GM13977 (cell line): Measurements from ENCODE around the gene SELENOH.
"Not testable (repeated sequence)": the region's sequence is repeated elsewhere in the genome, so short reads cannot be mapped to it uniquely, and the experiment has no call there.

Source experiments
- DNase-seq: peaks from one replicate; pipeline ENCODE4 v3.0.0; 2012; ENCODE audit warnings: low spot score
- CTCF ChIP-seq: IDR thresholded peaks from 2 replicates; pipeline ENCODE4 v1.5.1; 2012; ENCODE audit warnings: mild to moderate bottlenecking, control low read depth; ENCODE audit not compliant: insufficient read depth; ENCODE audit errors: extremely low read depth, missing control alignments
- in situ Hi-C: fragments of 300-500 bp; cut with MboI; formaldehyde crosslinking; loops from one replicate; pipeline ENCODE4 v1.12.0; 2022; ENCODE audit warnings: low sequenced_read_pairs, low pct_unique_long_range_greater_than_20kb, mixed read lengths, inconsistent platforms; ENCODE audit not compliant: unreplicated experiment

SELENOH gene, protein sequence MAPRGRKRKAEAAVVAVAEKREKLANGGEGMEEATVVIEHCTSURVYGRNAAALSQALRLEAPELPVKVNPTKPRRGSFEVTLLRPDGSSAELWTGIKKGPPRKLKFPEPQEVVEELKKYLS

GRCh38 chr11:57741132-57742086, at the start of gene SELENOH:
TSS of gene SELENOH (plus strand) at chr11:57741491. CDS start at chr11:57741596, 105 bp downstream.
- peak; percentile 89 for DNase-seq
- no peak for TF ChIP-seq CTCF
- in situ Hi-C loops = loop anchor here (10.0 kb wide), 1 partner anchor 53 kb away; no protein-coding TSS in a partner anchor

DNA sequence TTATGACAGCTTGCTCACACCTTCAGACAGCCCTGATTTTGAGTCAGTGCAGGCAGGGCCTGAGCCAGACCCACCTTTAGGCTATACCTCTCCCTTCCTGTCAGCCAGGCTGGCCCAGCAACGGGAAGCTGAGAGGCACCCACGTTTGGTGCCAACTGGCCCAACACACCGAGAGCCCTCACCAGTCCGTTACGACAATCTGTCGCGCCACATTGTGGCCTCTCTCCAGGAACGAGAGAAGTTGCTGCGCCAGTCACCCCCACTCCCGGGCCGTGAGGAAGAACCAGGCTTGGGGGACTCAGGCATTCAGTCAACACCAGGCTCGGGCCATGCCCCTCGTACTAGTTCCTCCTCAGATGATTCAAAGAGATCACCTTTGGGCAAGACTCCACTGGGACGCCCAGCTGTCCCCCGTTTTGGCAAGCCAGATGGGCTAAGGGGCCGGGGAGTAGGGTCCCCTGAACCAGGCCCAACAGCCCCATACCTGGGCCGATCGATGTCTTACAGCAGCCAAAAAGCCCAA, 42.4 kb upstream of the SELENOH start:
- in situ Hi-C loops = no loop called here
- no peak for TF ChIP-seq CTCF
- DNase-seq = no peak

DNA sequence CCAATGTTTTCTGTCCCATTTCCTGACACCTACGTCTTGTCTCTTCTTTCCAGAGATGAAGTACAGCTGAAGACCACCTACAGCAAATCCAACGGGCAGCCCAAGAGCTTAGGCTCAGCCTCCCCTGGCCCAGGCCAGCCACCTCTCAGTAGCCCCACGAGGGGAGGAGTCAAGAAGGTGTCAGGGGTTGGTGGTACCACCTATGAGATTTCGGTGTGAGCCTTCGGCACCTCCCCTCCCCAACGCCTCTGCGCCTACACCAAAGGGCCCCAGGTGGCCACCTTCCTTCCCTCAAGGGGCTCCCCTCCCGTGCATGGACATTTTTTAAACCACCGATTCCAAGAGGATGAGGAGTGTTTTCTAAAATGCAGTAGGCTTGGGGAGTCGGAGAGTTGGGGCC, 41.5 kb upstream of the SELENOH start:
- DNase-seq = no peak
- no peak for TF ChIP-seq CTCF
- in situ Hi-C loops = no loop called here

DNA sequence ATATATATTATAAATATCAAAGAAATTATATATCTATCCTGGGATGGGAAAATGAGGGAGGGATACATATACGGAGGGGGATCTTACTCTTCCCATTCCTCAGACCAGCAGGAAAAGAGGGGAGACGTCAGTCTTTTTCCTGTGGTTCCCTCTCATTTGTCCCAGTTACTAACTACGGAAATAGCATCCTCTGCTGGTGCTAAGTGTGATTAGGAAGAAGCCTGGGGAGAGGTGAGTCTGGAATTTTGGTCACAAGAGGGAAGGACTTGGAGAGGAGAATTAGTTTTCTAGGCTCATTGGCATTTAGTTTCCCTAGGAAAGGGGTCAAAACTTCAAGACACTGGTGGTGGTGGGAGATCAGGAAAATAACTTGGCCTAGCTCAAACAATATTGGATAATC, 40.9 kb upstream of the SELENOH start:
- in situ Hi-C loops = no loop called here

GRCh38 chr11:57703341-57703740, 38.0 kb upstream of the SELENOH start:
- no peak for TF ChIP-seq CTCF
- in situ Hi-C loops = no loop called here
- no peak for DNase-seq

More for the DNA sequence above, 40.9 kb upstream of the SELENOH start:
- no peak for DNase-seq
- no peak for TF ChIP-seq CTCF

DNA sequence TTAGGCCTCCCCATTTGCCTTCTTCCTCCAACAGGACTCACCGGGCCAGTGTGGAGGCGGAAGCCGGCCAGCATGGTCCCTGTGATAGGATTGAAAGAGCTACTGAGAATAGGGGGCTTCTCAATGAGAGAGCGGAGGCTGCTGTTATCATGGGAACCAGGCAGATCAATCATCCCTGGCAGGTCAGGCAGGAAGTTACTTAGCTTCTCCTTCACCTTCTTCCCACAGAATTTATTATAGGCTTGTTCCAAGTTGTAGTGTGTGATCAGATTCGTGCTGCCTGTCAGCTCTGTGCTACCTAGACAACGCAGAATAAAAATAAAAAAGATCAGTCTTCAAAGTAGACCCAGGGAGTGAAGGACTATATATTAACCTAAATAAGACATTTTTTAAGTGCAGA, 36.4 kb upstream of the SELENOH start:
- in situ Hi-C loops = no loop called here
- DNase-seq = no peak
- TF ChIP-seq CTCF = no peak

GRCh38 chr11:57705432-57705831, 35.9 kb upstream of the SELENOH start:
- in situ Hi-C loops, DNase-seq: not testable (repeated sequence)
